Activated CD4-positive, alpha-beta T cell treated with anti-CD3 and anti-CD28 coated beads for 36 hours (primary cell): Measurements from ENCODE around the gene OR52N4. TPM values are rescaled to one million over a fixed set of nuclear protein-coding genes. Genes with fewer than 3 reads are reported as not detected.

Experiments used
- ATAC-seq: fragments of 200-7000 bp; cut with Tn5 transposase; one replicate; pipeline ENCODE4 v1.10.0; 2021; ENCODE audit warnings: mild to moderate bottlenecking, moderate library complexity
- CTCF ChIA-PET: fragments of 350-600 bp; sonication (Branson Sonifier 250); formaldehyde crosslinking; loops from one replicate; lab custom pipeline; 2021; ENCODE audit warnings: antibody characterized with exemption; lab: Charles Lee
- POLR2A ChIA-PET: fragments of 350-600 bp; sonication (Branson Sonifier 250); formaldehyde crosslinking; loops from one replicate; lab custom pipeline; 2021; ENCODE audit warnings: antibody characterized with exemption, inconsistent platforms; lab: Charles Lee
- DNase-seq: peaks from one replicate; pipeline ENCODE4 v3.0.0-alpha.2; 2020
- H3K27ac Mint-ChIP-seq: one replicate; pipeline ENCODE4 v1.8.0; 2021; ENCODE audit warnings: mixed read lengths
- H3K27me3 Mint-ChIP-seq: one replicate; pipeline ENCODE4 v1.8.0; 2021; ENCODE audit warnings: mixed read lengths
- H3K36me3 Mint-ChIP-seq: one replicate; pipeline ENCODE4 v1.8.0; 2021; ENCODE audit warnings: low read depth, mixed read lengths
- H3K4me1 Mint-ChIP-seq: one replicate; pipeline ENCODE4 v1.8.0; 2021; ENCODE audit warnings: mixed read lengths
- H3K4me3 Mint-ChIP-seq: one replicate; pipeline ENCODE4 v1.8.0; 2021; ENCODE audit warnings: mild to moderate bottlenecking, moderate library complexity, mixed read lengths
- H3K9me3 Mint-ChIP-seq: one replicate; pipeline ENCODE4 v1.8.0; 2021; ENCODE audit warnings: low read depth, mixed read lengths
- intact Hi-C, 2 experiments: fragments of 100-400 bp; cut with DNase I in 1 of 2; cut with micrococcal nuclease in 1 of 2; formaldehyde crosslinking; loops; one replicate each; pipeline versions ENCODE4 v1.14.2 to v1.15.1; 2022 to 2024; cut with DNase I, micrococcal nuclease
- total RNA-seq, 2 experiments: library from RNA; stranded (reverse); gene quantifications; one replicate each; pipeline ENCODE4 v1.2.3, GENCODE V29; 2021

Gene OR52N4
- total RNA-seq, 2 experiments from 2014 or later: 0.23 to 0.70 TPM

GRCh38 chr11:5737670-5738392, 16.2 kb upstream of the OR52N4 start:
- Mint-ChIP-seq H3K27me3 (peaks cover 2% of the 10 kb centered on the region), H3K4me1 (no peaks in the 10 kb centered on the region), H3K27ac (no peak overlapping the region), H3K4me3 (no peak overlapping the region), H3K9me3 (peaks cover 21% of the 10 kb centered on the region), H3K36me3 (peaks cover 1% of the 10 kb centered on the region)
- intact Hi-C loops: no loop called here
- ChIA-PET CTCF (interaction anchor here (1.0 to 1.1 kb wide), 2 partner anchors 11 to 78 kb away, joined by 3 to 4 read pairs; no protein-coding TSS in a partner anchor), POLR2A (no interaction called here)
- DNase-seq (no peak), ATAC-seq (no peak)

GRCh38 chr11:5738431-5738830, 15.6 kb upstream of the OR52N4 start:
- H3K9me3 Mint-ChIP-seq: peaks cover 22% of the 10 kb centered on the region
- POLR2A ChIA-PET: no interaction called here
- DNase-seq: no peak
- H3K4me1 Mint-ChIP-seq: no peaks in the 10 kb centered on the region
- ATAC-seq: no peak
- intact Hi-C loops: no loop called here
- H3K4me3 Mint-ChIP-seq: no peak overlapping the region
- peaks cover 2% of the 10 kb centered on the region for H3K27me3 Mint-ChIP-seq
- CTCF ChIA-PET: interaction anchor here (1.0 to 1.1 kb wide), 2 partner anchors 11 to 79 kb away, joined by 3 to 4 read pairs; no protein-coding TSS in a partner anchor
- H3K27ac Mint-ChIP-seq: no peak overlapping the region
- H3K36me3 Mint-ChIP-seq: peaks cover 1% of the 10 kb centered on the region

GRCh38 chr11:5746614-5747013, 7.4 kb upstream of the OR52N4 start:
- DNase-seq: no peak
- H3K27me3 Mint-ChIP-seq: peaks cover 2% of the 10 kb centered on the region
- ChIA-PET CTCF (no interaction called here), POLR2A (no interaction called here)
- no peak overlapping the region for H3K4me3 Mint-ChIP-seq
- ATAC-seq: no peak
- H3K4me1 Mint-ChIP-seq: no peaks in the 10 kb centered on the region
- intact Hi-C loops: no loop called here
- H3K36me3 Mint-ChIP-seq: peaks cover 1% of the 10 kb centered on the region
- peaks cover 15% of the 10 kb centered on the region for H3K9me3 Mint-ChIP-seq
- no peak overlapping the region for H3K27ac Mint-ChIP-seq

- no peak for ATAC-seq
- no peak overlapping the region for H3K4me3 Mint-ChIP-seq
- intact Hi-C loops: no loop called here
- ChIA-PET POLR2A (no interaction called here), CTCF (no interaction called here)
- H3K9me3 Mint-ChIP-seq: peaks cover 4% of the 10 kb centered on the region
- no peak overlapping the region for H3K27ac Mint-ChIP-seq
- H3K36me3 Mint-ChIP-seq: no peaks in the 10 kb centered on the region
- H3K4me1 Mint-ChIP-seq: no peaks in the 10 kb centered on the region
- no peak for DNase-seq
- H3K27me3 Mint-ChIP-seq: peaks cover 1% of the 10 kb centered on the region
Observed at GRCh38 chr11:5749836-5750235, 4.2 kb upstream of the OR52N4 start.

GRCh38 chr11:5767056-5767455, 13.0 kb downstream of the OR52N4 start:
- no peaks in the 10 kb centered on the region for H3K9me3 Mint-ChIP-seq
- ATAC-seq (no peak), DNase-seq (no peak)
- H3K4me3 Mint-ChIP-seq: no peak overlapping the region
- no peak overlapping the region for H3K27ac Mint-ChIP-seq
- H3K4me1 Mint-ChIP-seq: no peaks in the 10 kb centered on the region
- H3K36me3 Mint-ChIP-seq: no peaks in the 10 kb centered on the region
- intact Hi-C loops: no loop called here
- ChIA-PET POLR2A (no interaction called here), CTCF (no interaction called here)
- no peaks in the 10 kb centered on the region for H3K27me3 Mint-ChIP-seq

GRCh38 chr11:5783255-5783654, 29.2 kb downstream of the OR52N4 start, which contains the start of gene OR52N5:
Gene OR52N5, minus strand, starts transcription at chr11:5783355. Its CDS starts 4,721 bp downstream, at chr11:5778634.
- no peaks in the 10 kb centered on the region for H3K4me1 Mint-ChIP-seq
- no peaks in the 10 kb centered on the region for H3K9me3 Mint-ChIP-seq
- DNase-seq: no peak
- ChIA-PET POLR2A (no interaction called here), CTCF (interaction anchor here (0.6 kb wide), 1 partner anchor 56 kb away, joined by 3 read pairs; no protein-coding TSS in a partner anchor)
- H3K27ac Mint-ChIP-seq: no peak within 1 kb of the TSS
- H3K36me3 Mint-ChIP-seq: no peaks in the 10 kb centered on the region
- H3K4me3 Mint-ChIP-seq: no peak within 1 kb of the TSS
- ATAC-seq: no peak
- H3K27me3 Mint-ChIP-seq: peaks cover 3% of the 10 kb centered on the region
- intact Hi-C loops: no loop called here

- H3K36me3 Mint-ChIP-seq: no peaks in the 10 kb centered on the region
- intact Hi-C loops: no loop called here
- ChIA-PET CTCF (no interaction called here), POLR2A (no interaction called here)
- H3K4me1 Mint-ChIP-seq: no peaks in the 10 kb centered on the region
- H3K4me3 Mint-ChIP-seq: no peak within 1 kb of the TSS
- DNase-seq (no peak), ATAC-seq (no peak)
- H3K27ac Mint-ChIP-seq: no peak within 1 kb of the TSS
- peaks cover 7% of the 10 kb centered on the region for H3K27me3 Mint-ChIP-seq
- no peaks in the 10 kb centered on the region for H3K9me3 Mint-ChIP-seq
Observed at GRCh38 chr11:5791165-5791564, 37.1 kb downstream of the OR52N4 start, which contains the start of gene OR52N1. Gene OR52N1, minus strand, starts transcription at chr11:5791265. Its CDS starts 2,449 bp downstream, at chr11:5788816.

- H3K4me3 Mint-ChIP-seq: no peak overlapping the region
- DNase-seq (no peak), ATAC-seq (no peak)
- CTCF ChIA-PET: interaction anchor here (0.9 kb wide), 1 partner anchor 8 kb away, joined by 3 read pairs; no protein-coding TSS in a partner anchor
- H3K9me3 Mint-ChIP-seq: no peaks in the 10 kb centered on the region
- H3K27me3 Mint-ChIP-seq: peaks cover 20% of the 10 kb centered on the region
- POLR2A ChIA-PET: interaction anchor here (0.7 kb wide), 1 partner anchor 35 kb away, joined by 10 read pairs; a partner anchor contains a TSS
- H3K36me3 Mint-ChIP-seq: no peaks in the 10 kb centered on the region
- intact Hi-C loops: no loop called here
- H3K27ac Mint-ChIP-seq: no peak overlapping the region
- H3K4me1 Mint-ChIP-seq: no peaks in the 10 kb centered on the region
Observed at GRCh38 chr11:5796541-5796940, 42.5 kb downstream of the OR52N4 start.

GRCh38 chr11:5803982-5804381, 49.9 kb downstream of the OR52N4 start:
- CTCF ChIA-PET: no interaction called here
- peaks cover 12% of the 10 kb centered on the region for H3K9me3 Mint-ChIP-seq
- no peaks in the 10 kb centered on the region for H3K36me3 Mint-ChIP-seq

More at GRCh38 chr11:5803982-5804381, 49.9 kb downstream of the OR52N4 start:
- H3K27me3 Mint-ChIP-seq: peaks cover 16% of the 10 kb centered on the region
- H3K4me1 Mint-ChIP-seq: peaks cover 2% of the 10 kb centered on the region
- POLR2A ChIA-PET: no interaction called here
- no peak overlapping the region for H3K4me3 Mint-ChIP-seq
- DNase-seq (no peak), ATAC-seq (no peak)
- intact Hi-C loops: loop anchor here in 1 of 2 experiments (10.0 kb wide), 1 partner anchor 1169 kb away; the partner anchor contains the start of gene OR51D1
- H3K27ac Mint-ChIP-seq: no peak overlapping the region

Other genes with a start within 250 kb of the OR52N4 start
- not detected for gene UBQLN3, start 244.3 kb upstream of the OR52N4 start, total RNA-seq
- under 1 TPM; 0.11 to 0.14 TPM for gene UBQLNL, start 237.5 kb upstream of the OR52N4 start, total RNA-seq
- not detected for gene OR52H1, start 205.7 kb upstream of the OR52N4 start, total RNA-seq
- not detected for gene OR52B6, start 173.4 kb upstream of the OR52N4 start, total RNA-seq
- under 1 TPM; 0.75 to 0.76 TPM for gene TRIM6, start 157.6 kb upstream of the OR52N4 start, total RNA-seq
- gene TRIM34, start 129.2 kb upstream of the OR52N4 start, total RNA-seq: 10 to 100 TPM; 10.4 to 11.8 TPM
- 10 to 100 TPM; 16.4 to 17.9 TPM for gene TRIM5, start 69.2 kb upstream of the OR52N4 start, total RNA-seq
- gene TRIM22, start 64.5 kb upstream of the OR52N4 start, total RNA-seq: 100 to 1,000 TPM in 1 of 2 experiments, 10 to 100 TPM in 1; 73.4 to 101 TPM
- under 1 TPM; 0.14 to 0.16 TPM for gene OR56B1, start 17.8 kb upstream of the OR52N4 start, total RNA-seq
- gene OR52N5, start 29.1 kb downstream of the OR52N4 start, total RNA-seq: not detected
- gene OR52N1, start 37.0 kb downstream of the OR52N4 start, total RNA-seq: not detected
- gene OR52N2, start 54.7 kb downstream of the OR52N4 start, total RNA-seq: not detected
- not detected for gene OR52E6, start 87.7 kb downstream of the OR52N4 start, total RNA-seq
- gene OR52E8, start 103.4 kb downstream of the OR52N4 start, total RNA-seq: not detected
- gene OR52E4, start 126.4 kb downstream of the OR52N4 start, total RNA-seq: not detected
- not detected for gene OR52E5, start 139.0 kb downstream of the OR52N4 start, total RNA-seq
- gene OR56A3, start 188.0 kb downstream of the OR52N4 start, total RNA-seq: not detected
- not detected for gene OR56A5, start 214.3 kb downstream of the OR52N4 start, total RNA-seq
- not detected for gene OR52L1, start 232.7 kb downstream of the OR52N4 start, total RNA-seq